MCF 10A (cell line): Measurements from ENCODE around the gene TUG1. TPM values are rescaled to one million over a fixed set of nuclear protein-coding genes. Genes with fewer than 3 reads are reported as not detected.

Source experiments
- BruUV-seq: library from RNA; stranded (reverse); fragments of 400-500 nt; replicated peaks from 2 replicates; lab custom pipeline; 2021; lab: Mats Ljungman, UMichigan
- CTCF ChIA-PET: fragments of 300-600 bp; sonication (Branson Sonifier 250); formaldehyde crosslinking; extraction: SDS; loops from one replicate; lab custom pipeline; 2021; ENCODE audit warnings: antibody characterized with exemption, inconsistent platforms; lab: Yijun Ruan, JAX
- POLR2A ChIA-PET: fragments of 300-600, 350-650 bp; sonication (Branson Sonifier 250); formaldehyde crosslinking; extraction: SDS; loops from one replicate; lab custom pipeline; 2020; ENCODE audit warnings: antibody characterized with exemption, inconsistent platforms; lab: Yijun Ruan, JAX
- DNase-seq: peaks from one replicate; pipeline ENCODE4 v3.0.0-alpha.2; 2018; ENCODE audit not compliant: unreplicated experiment
- H3K27ac Mint-ChIP-seq: one replicate; pipeline ENCODE4 v1.8.0; 2022; ENCODE audit warnings: mild to moderate bottlenecking, low read depth, mixed read lengths; ENCODE audit not compliant: unreplicated experiment
- H3K27me3 Mint-ChIP-seq: one replicate; pipeline ENCODE4 v1.8.0; 2022; ENCODE audit warnings: mixed read lengths; ENCODE audit not compliant: insufficient read depth, unreplicated experiment
- H3K36me3 Mint-ChIP-seq: one replicate; pipeline ENCODE4 v1.8.0; 2022; ENCODE audit warnings: mild to moderate bottlenecking, moderate library complexity, mixed read lengths; ENCODE audit not compliant: insufficient read depth, unreplicated experiment
- H3K4me1 Mint-ChIP-seq: one replicate; pipeline ENCODE4 v1.8.0; 2022; ENCODE audit warnings: mixed read lengths; ENCODE audit not compliant: insufficient read depth, unreplicated experiment
- H3K4me3 Mint-ChIP-seq: one replicate; pipeline ENCODE4 v1.8.0; 2022; ENCODE audit warnings: mild to moderate bottlenecking, moderate library complexity, mixed read lengths; ENCODE audit not compliant: unreplicated experiment
- H3K9me3 Mint-ChIP-seq: one replicate; pipeline ENCODE4 v1.8.0; 2022; ENCODE audit warnings: mixed read lengths; ENCODE audit not compliant: unreplicated experiment
- intact Hi-C: fragments of 100-400 bp; cut with micrococcal nuclease; formaldehyde crosslinking; loops from 2 replicates; pipeline ENCODE4 v1.14.1; 2022
- total RNA-seq: library from RNA; stranded (reverse); gene quantifications from 2 replicates; pipeline ENCODE4 v1.2.3, GENCODE V29; 2022
- TF ChIP-seq, protein P1 (sequence below): fragments of 200-600 bp; IDR thresholded peaks from one replicate; pipeline ENCODE4 v1.8.0; 2022; ENCODE audit warnings: antibody characterized with exemption, mild to moderate bottlenecking; ENCODE audit not compliant: unreplicated experiment

TUG1 gene
- total RNA-seq, 1 experiment from 2014 or later: 85.5 TPM

DNA sequence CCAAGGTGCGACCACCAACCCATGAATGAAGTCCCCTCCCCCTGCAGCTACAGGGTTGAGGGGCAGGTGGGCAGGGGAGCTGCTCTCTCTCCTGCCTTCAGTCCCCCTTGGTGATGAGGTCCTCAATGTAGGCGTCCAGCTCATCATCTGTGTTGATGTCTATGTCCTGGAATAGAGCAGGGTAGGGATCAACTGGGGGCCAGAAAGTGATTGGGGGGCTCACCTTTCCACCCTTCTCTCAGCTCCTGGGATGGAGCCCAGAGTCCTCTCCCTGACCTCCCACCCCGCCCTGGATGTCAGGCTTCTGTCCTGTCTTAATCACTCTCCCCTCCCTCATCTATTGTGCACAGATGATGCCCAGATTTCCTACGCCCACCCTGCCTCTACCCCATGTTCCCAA is 42.4 kb upstream of the TUG1 start:
- Mint-ChIP-seq H3K4me1 (no peaks in the 10 kb centered on the region), H3K27ac (no peak overlapping the region), H3K36me3 (peaks cover 65% of the 10 kb centered on the region), H3K4me3 (no peak overlapping the region), H3K9me3 (no peaks in the 10 kb centered on the region), H3K27me3 (no peaks in the 10 kb centered on the region)
- CTCF ChIA-PET: interaction anchor here (0.6 to 1.3 kb wide), 2 partner anchors 18 to 163 kb away, joined by 3 to 7 read pairs; no protein-coding TSS in a partner anchor
- TF ChIP-seq, protein P1, sequence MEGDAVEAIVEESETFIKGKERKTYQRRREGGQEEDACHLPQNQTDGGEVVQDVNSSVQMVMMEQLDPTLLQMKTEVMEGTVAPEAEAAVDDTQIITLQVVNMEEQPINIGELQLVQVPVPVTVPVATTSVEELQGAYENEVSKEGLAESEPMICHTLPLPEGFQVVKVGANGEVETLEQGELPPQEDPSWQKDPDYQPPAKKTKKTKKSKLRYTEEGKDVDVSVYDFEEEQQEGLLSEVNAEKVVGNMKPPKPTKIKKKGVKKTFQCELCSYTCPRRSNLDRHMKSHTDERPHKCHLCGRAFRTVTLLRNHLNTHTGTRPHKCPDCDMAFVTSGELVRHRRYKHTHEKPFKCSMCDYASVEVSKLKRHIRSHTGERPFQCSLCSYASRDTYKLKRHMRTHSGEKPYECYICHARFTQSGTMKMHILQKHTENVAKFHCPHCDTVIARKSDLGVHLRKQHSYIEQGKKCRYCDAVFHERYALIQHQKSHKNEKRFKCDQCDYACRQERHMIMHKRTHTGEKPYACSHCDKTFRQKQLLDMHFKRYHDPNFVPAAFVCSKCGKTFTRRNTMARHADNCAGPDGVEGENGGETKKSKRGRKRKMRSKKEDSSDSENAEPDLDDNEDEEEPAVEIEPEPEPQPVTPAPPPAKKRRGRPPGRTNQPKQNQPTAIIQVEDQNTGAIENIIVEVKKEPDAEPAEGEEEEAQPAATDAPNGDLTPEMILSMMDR: no peak
- intact Hi-C loops: no loop called here
- POLR2A ChIA-PET: no interaction called here
- DNase-seq: no peak
- BruUV-seq: no TSS peak

- CTCF ChIA-PET: interaction anchor here (0.7 kb wide), 1 partner anchor 167 kb away, joined by 6 read pairs; no protein-coding TSS in a partner anchor
- Mint-ChIP-seq H3K9me3 (no peaks in the 10 kb centered on the region), H3K27me3 (no peaks in the 10 kb centered on the region), H3K4me3 (no peak overlapping the region), H3K4me1 (no peaks in the 10 kb centered on the region), H3K36me3 (peaks cover 76% of the 10 kb centered on the region), H3K27ac (no peak overlapping the region)
- BruUV-seq: no TSS peak
- POLR2A ChIA-PET: no interaction called here
- intact Hi-C loops: no loop called here
- TF ChIP-seq, protein P1: no peak
- DNase-seq: no peak
Observed at GRCh38 chr22:30927806-30928205, 41.3 kb upstream of the TUG1 start.

DNA sequence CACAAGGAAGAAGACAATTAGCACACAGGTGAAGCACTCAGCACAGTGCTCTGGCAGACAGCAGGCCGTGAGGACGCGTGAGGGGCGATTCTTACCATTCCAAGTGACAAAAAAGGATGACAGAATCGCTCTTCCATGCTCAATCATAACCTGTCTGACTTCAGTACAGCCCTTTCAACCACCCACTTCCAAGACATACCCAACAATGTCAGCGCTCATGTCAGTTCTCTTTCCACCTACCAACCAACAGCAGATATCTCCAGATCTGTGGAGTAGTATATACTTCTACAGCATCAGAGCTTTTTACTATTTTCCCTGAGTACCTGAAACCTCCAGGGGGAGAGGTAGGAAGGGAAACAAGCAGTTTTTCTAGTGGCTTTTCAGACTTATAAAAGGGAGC is 40.7 kb upstream of the TUG1 start:
- H3K27me3 Mint-ChIP-seq: no peaks in the 10 kb centered on the region
- H3K27ac Mint-ChIP-seq: no peak overlapping the region
- intact Hi-C loops: no loop called here
- CTCF ChIA-PET: interaction anchor here (0.7 kb wide), 1 partner anchor 158 kb away, joined by 5 read pairs; no protein-coding TSS in a partner anchor
- H3K9me3 Mint-ChIP-seq: no peaks in the 10 kb centered on the region
- no TSS peak for BruUV-seq
- H3K4me1 Mint-ChIP-seq: no peaks in the 10 kb centered on the region
- peaks cover 82% of the 10 kb centered on the region for H3K36me3 Mint-ChIP-seq
- TF ChIP-seq, protein P1: no peak
- POLR2A ChIA-PET: no interaction called here
- no peak for DNase-seq
- no peak overlapping the region for H3K4me3 Mint-ChIP-seq

- peaks cover 95% of the 10 kb centered on the region for H3K36me3 Mint-ChIP-seq
Observed at GRCh38 chr22:30930228-30930627, 38.8 kb upstream of the TUG1 start.

More at GRCh38 chr22:30930228-30930627, 38.8 kb upstream of the TUG1 start:
- H3K4me1 Mint-ChIP-seq: no peaks in the 10 kb centered on the region
- DNase-seq: no peak
- ChIA-PET POLR2A (interaction anchor here (1.5 kb wide), 1 partner anchor 10 kb away, joined by 4 read pairs; no protein-coding TSS in a partner anchor), CTCF (interaction anchor here (1.1 to 1.5 kb wide), 3 partner anchors 10 to 295 kb away, joined by 3 to 5 read pairs (median 3); no protein-coding TSS in a partner anchor)
- no TSS peak for BruUV-seq
- H3K4me3 Mint-ChIP-seq: no peak overlapping the region
- intact Hi-C loops: no loop called here
- no peaks in the 10 kb centered on the region for H3K27me3 Mint-ChIP-seq
- TF ChIP-seq, protein P1: no peak
- H3K27ac Mint-ChIP-seq: no peak overlapping the region
- H3K9me3 Mint-ChIP-seq: no peaks in the 10 kb centered on the region
